Activated T-helper 1 cell treated with anti-CD3 and anti-CD28 coated beads, Interleukin-2, amount 50 U/mL, for 16 hours (primary cell): ENCODE measurements around the gene CD86.
"Not testable (repeated sequence)": the region's sequence is repeated elsewhere in the genome, so short reads cannot be mapped to it uniquely, and the experiment has no call there.

Experiments
- DNase-seq, 2 donors: peaks; one replicate each; pipeline ENCODE4 v3.0.0-alpha.2; 2020; ENCODE audit warnings: low read depth in 1 of 2, low spot score in 1 of 2

CD86 gene

GRCh38 chr3:122055215-122055614 is at the start of gene CD86:
Gene CD86, plus strand, starts transcription at chr3:122055362. Its CDS starts 128 bp downstream, at chr3:122055490.
- no peak for DNase-seq

DNA sequence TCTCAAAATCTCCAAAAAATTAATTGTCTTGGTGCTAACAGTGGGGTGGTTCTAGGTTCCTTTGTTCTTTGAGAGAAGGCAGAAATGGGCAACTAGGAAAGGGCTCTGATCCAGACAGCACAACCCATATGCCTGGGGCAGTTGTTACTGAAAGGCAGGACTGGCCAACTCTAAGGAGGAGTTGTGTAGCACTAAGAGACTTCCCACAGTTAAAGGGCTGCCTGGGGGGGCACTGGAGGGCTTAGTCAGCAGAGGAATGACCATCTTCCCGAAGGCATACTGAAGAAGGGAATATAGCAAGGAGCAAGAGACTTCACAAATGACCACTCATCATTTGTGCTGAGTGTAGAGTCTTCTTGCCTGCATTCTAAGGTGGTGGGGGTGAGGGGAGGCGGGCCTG is 48.9 kb upstream of the CD86 start:
- DNase-seq, result no peak

DNA sequence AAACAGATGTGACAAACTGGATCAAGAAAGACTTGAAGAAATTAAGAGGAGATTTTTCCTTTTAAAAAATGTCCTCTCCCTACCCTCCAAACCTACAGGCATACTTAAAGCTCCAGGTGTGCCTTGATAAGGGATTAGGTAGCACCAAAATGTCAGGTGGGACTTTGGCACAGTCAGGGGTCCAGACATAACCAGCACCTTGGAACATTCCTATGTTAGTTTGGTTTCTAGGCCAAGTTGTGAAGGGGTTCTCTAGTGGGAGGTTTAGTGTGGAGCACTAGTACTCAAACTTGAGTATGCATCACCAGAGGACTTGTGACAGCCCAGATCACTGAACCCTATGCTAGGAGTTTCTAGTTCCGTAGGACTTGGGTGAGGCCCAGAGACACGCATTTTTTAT is 47.0 kb upstream of the CD86 start:
- no peak for DNase-seq

GRCh38 chr3:122010506-122010905 is 44.7 kb upstream of the CD86 start:
- no peak for DNase-seq

DNA sequence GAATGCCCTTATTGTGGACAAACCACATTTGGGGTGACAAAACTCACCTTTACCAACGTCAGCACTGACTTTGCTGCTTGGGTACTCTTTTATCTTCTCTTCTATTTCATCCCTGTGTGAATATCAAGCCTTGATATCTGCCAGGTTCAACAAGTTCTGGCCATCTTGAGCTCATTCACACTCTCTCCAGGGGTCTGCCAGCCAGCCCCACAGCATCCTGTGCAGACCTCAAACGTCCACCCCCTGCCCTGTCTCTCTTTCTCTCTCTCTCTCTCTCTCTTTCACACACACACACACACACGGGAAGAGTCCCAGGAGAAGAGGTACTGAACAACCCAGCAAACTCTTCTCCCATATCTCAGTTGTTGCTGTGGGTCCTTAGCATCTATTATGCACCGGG is 43.8 kb upstream of the CD86 start:
- no peak for DNase-seq

GRCh38 chr3:122012821-122013220 is 42.3 kb upstream of the CD86 start:
- DNase-seq, result no peak

- DNase-seq, result no peak
These were observed 41.7 kb upstream of the CD86 start for GRCh38 chr3:122013448-122013925.

- no peak for DNase-seq
These were observed 40.4 kb upstream of the CD86 start for GRCh38 chr3:122014741-122015140.

GRCh38 chr3:122019493-122019892 is 35.7 kb upstream of the CD86 start:
- DNase-seq, result no peak

DNA sequence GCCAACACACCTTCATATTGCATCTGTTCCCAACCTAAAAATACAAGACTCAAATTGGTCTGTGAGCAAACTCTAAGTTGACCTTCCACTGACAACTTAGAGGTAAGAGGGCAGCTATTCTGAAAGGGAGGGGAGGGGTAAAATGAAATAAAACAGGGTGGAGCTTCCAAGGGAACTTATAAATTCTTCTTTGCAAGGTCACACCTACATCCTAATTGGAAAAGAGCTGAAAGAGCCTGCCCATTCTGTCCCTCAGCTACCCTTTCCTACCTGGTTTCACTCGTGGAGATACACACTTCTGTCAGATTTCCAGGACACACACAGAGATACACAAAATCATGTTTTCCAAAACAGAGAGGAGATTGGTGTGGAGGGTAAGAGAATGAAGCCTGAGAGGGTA is 34.1 kb upstream of the CD86 start:
- no peak for DNase-seq

DNA sequence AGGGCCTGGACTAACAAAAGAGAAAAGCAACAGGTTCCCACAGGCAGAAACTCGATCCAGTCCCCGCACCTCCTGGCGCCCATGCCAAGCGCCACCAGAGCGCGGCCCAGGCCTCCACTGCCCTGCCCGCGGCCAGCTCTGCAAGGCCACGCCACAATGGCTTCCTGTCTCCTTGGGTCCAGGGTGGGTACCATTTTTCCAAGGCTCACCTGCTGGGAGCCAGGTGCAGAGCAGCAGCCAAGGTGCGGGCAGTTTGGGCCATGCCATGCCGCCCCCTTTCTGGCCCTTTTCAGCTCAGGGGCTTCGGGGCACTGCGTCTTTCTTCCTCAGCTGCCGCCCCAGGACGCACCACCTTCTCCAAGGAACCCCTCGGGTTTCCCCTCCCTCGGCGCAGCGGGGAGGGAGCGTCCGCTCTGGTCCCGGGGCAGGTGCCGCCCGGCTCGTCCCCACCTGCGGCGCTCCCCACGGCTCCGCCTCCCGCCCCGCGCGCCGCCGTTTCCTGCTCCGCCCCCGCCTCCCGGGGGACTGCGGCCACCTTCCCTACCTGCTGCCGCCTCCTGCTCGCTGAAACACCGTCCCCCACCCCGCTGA is 33.3 kb upstream of the CD86 start, which contains the start of gene ILDR1:
ILDR1 (minus strand) TSS at position 437 of the 591 bp plus-strand sequence; CDS start at position 267, 170 bp downstream.
- no peak for DNase-seq

DNA sequence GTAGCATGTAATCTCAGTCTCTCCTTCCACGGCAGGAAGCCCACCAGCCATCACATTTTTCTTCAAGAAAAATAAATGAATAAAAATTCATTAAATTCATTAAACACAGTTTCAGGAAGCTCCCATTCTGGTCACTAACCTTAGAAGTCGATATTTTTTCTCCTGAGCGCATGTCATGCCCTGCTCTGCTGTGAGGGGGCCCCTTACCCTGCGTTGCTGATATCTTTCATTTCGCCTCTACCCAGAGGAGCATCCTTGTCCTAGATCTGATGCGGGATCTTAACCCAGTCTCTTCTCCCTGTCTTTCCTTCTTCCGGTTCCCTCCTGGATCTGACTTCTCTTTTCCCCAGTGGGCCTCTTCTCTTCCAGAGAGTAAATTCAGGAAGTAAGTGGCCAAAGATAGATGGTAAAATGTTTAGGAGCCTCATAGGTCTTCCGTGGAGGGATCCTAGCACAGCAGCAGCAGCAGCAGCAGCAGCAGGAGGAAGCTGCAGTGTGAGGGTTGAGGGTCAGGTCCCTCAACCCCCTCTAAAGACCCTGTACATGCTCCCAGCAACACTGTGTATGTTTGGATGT is 31.7 kb upstream of the CD86 start:
- DNase-seq, result no peak

DNA sequence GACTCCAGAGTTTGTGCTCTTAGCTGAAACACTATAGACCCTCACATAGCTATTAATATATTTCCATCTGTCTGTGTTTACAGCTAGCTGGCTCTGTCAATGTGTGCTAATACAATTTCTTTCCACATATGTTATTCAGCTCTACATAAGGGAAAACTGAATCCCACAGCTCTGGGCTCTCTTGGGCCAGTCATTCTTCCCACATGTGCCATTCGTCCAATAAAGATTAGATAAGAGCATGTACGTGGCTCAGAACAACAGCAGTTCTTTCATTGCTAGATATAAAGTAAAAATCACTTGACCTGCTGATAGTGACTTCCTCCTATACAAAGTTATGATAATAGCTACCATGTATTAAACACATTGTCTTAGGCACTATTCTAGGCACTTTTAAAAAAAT is 30.4 kb upstream of the CD86 start:
- no peak for DNase-seq

DNA sequence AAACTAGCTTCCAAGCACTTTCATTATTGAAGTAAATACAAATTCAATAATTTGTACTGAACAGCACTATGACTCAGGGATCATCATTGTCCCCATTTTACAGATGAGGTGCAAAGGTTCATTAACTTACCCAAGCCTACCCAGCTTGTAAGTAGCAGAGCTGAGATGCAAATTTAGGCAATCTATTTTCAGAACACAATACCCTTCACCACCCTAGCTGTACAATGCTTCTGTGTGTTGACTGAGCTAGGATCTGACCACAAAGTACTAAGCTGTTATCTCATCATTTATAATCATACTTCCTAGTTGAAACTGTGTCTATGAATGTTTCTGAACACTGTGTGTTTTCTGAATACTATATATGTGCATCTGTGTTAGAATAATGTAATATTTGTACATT is 29.9 kb upstream of the CD86 start:
- no peak for DNase-seq

DNA sequence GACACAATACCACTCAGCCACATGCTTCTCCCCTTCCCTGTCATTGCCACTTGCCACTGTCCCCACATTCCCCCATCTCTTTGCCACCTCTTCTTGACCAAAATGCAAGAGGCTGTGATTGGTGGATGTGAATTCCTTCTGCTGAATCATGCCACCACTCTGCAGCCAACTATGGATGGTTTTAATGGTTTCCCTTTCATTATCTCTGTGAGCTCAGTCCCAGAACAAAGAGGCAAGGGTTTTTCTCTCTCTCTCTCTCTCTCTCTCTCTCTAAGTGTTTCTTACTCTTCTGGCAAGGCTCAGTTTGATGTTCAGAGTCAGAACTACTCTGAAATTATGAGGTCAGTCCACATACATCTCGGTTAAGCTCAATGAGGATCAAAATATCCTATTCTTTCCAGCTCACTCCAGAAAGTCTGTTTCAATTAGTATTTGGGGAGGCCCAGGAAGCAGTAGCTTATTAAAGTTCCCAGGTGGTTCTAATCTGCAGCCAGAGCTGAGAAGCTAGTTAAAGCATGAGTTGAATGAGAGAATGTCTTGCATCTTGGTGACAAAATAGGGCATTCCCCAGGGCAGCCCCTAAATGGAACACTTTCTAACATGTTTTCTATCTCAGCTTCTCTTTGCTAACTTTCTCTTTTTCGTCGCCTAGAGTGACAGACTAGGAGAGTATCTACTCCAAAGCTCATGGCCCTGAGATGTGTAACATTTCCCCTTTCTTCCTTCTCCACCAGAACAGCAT is 24.6 kb upstream of the CD86 start:
- no peak for DNase-seq

GRCh38 chr3:122031123-122031468 is 24.1 kb upstream of the CD86 start:
- no peak for DNase-seq

- DNase-seq, result no peak
These were observed 22.6 kb upstream of the CD86 start for GRCh38 chr3:122032531-122032930.

- no peak for DNase-seq
These were observed 22.1 kb upstream of the CD86 start for GRCh38 chr3:122033023-122033422.

GRCh38 chr3:122047296-122047695 is 7.9 kb upstream of the CD86 start:
- DNase-seq, result not testable (repeated sequence)

GRCh38 chr3:122047773-122048172 is 7.4 kb upstream of the CD86 start:
- DNase-seq, result not testable (repeated sequence)

GRCh38 chr3:122052968-122053367 is 2.2 kb upstream of the CD86 start:
- DNase-seq, result no peak

DNA sequence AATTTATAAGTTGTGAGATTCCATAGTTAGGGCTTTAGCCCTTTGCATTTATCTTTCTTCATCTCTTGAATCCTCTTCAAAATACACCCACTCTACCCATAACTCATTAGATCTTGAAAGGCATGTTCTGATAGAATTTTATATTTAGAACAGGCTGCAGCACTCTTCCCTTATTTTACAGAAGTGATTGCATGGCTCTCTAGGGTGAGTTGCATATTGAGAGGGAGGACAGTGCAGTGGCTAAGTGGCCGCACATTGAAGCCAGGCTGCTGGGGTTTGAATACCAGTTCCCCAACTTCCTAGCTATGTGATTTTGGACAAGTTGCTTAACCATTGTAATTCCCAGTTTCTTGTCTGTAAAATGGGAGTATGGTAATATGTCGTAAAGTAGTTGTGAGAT is 2.5 kb downstream of the CD86 start:
- DNase-seq, result no peak
